ENCODE results near the gene HCAR2.
A peak's percentile ranks its signal among the peaks of the same experiment; 100 is the strongest.
"Not testable (repeated sequence)": the region's sequence is repeated elsewhere in the genome, so short reads cannot be mapped to it uniquely, and the experiment has no call there.

HCAR2 gene

GRCh38 chr12:122716658-122717057 lies 13.5 kb upstream of the HCAR2 start, which contains the start of gene HCAR3:
HCAR3 (minus strand) TSS chr12:122716811; CDS start chr12:122716737, 74 bp downstream.
- DNase-seq (ENCODE audit: low read depth, low spot score), result not testable (repeated sequence)

- DNase-seq (ENCODE audit: low read depth, low spot score), result not testable (repeated sequence)
These were observed 12.1 kb upstream of the HCAR2 start for GRCh38 chr12:122715211-122715610.

GRCh38 chr12:122713491-122714188 lies 10.5 kb upstream of the HCAR2 start:
- not testable (repeated sequence) for DNase-seq (ENCODE audit: low read depth, low spot score)

- not testable (repeated sequence) for DNase-seq (ENCODE audit: low read depth, low spot score)
These were observed 8.1 kb upstream of the HCAR2 start for GRCh38 chr12:122711266-122711665.

DNA sequence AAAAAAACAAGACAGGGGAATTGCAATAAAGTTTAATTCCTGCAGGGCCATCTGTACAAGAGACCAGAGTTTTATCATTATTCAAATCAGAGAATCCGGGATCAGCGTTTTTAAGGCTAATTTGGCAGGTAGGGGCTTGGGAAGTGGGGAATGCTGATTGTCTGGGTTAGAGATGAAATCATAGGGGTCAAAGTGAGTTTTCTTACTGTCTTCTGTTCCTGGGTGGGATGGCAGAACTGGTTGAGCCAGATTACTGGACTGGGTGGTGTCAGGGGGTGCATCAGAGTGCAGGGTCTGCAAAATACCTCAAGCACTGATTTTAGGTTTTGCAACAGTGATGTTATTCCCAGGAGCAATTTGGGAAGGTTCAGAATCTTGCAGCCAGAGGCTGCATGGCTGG lies 7.2 kb upstream of the HCAR2 start:
- DNase-seq (ENCODE audit: low read depth, low spot score), result peak; percentile 84

- DNase-seq (ENCODE audit: low read depth, low spot score), result not testable (repeated sequence)
These were observed 6.1 kb upstream of the HCAR2 start for GRCh38 chr12:122709287-122709686.

DNA sequence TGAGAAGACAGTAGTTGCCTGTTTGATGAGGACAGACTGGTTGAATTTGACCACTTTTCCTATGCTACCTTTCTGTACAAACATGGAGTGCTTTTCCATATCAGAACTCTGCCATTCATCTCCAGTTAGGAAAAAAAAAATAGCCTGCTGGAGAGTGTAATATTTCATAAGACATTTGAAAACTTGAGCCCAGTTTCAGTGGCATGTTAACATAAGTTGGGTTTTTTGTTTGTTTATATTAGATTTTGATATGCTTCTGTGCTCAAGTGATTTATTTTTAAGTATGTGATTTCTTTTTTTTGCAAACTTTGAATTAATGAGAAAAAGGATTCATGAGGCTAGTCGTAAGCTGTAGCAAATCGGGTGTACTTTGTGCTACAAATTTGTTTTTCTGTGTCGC lies 684 bp upstream of the HCAR2 start:
- not testable (repeated sequence) for DNase-seq (ENCODE audit: low read depth, low spot score)

DNA sequence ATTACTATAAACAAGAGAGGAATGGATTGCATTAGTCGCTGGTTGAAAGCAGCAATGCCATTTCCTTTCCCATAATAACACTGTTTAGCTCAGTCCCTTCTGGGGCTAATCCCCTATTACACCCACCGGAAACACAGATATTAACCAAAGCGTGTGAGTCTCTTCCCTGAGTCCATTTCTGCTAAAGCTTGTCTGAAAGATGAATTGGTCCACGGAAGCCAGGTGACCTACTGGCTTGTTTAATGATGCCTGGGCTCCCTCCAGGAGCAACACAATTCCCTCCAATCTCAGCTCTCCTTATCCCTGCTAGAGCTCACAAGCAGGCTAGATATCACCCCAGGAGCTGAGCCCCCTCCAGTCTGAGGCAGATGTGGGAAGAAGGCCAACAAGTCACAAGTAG lies 1.7 kb downstream of the HCAR2 start:
- not testable (repeated sequence) for DNase-seq (ENCODE audit: low read depth, low spot score)

GRCh38 chr12:122700038-122700710 lies 3.0 kb downstream of the HCAR2 start:
- DNase-seq (ENCODE audit: low read depth, low spot score), result not testable (repeated sequence)

GRCh38 chr12:122696922-122697321 lies 6.2 kb downstream of the HCAR2 start:
- peak; percentile 58 for DNase-seq (ENCODE audit: low read depth, low spot score)

DNA sequence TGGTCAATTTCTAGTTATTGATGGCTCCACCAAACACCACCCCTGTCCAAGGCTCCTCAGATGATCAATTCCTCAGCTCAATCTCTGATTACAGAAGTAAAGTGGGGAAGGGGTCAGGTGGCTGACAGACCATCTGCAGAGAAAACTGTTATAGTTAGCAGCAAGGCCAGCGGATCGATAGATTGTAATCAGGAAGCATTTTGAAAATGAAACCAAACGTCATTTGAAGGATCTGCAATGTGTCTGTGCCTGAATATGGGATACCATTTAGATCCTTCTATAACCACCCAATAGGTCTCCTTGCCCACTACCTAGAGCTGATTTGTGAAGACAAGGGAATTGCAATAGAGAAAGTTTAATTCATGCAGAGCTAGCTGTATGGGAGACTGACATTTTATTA lies 11.6 kb downstream of the HCAR2 start:
- no peak for DNase-seq (ENCODE audit: low read depth, low spot score)

GRCh38 chr12:122688291-122688690 lies 14.9 kb downstream of the HCAR2 start:
- no peak for DNase-seq (ENCODE audit: low read depth, low spot score)

DNA sequence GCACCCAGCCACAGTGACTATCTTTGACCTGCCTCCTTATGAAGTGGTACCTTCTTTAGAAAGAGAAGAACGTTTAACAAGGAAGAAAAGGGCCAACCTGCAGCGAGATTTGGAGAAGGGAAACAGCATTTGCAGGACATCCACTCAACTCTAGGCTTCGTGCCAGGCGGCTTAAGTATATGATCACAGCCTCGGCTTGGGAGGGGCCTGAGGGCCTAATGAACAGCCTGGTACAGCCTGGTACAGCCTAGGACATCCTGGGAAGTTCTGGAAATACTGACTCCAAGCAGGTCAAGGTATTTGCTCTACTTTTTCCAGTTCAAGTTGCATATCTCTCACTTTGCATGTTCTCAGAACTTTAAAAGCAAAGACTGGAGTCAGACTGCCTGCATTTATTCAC lies 16.1 kb downstream of the HCAR2 start:
- DNase-seq (ENCODE audit: low read depth, low spot score), result no peak

DNA sequence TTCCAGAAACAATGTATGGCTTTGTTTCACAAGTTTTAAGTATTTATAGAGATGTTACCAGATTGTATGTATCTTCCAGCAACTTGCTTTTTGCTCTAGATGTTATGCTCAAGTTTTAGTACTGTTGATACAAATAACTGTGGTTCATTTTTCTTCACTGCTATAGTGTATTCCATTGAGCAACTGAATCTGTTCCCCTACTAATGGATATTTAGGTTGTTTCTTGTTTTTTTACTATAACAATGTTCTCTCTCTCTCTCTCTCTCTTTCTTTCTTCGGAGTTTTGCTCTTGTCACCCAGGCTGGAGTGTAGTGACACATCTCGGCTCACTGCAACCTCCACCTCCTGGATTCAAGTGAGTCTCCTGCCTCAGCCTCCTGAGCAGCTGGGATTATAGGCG lies 16.6 kb downstream of the HCAR2 start:
- DNase-seq (ENCODE audit: low read depth, low spot score), result no peak

DNA sequence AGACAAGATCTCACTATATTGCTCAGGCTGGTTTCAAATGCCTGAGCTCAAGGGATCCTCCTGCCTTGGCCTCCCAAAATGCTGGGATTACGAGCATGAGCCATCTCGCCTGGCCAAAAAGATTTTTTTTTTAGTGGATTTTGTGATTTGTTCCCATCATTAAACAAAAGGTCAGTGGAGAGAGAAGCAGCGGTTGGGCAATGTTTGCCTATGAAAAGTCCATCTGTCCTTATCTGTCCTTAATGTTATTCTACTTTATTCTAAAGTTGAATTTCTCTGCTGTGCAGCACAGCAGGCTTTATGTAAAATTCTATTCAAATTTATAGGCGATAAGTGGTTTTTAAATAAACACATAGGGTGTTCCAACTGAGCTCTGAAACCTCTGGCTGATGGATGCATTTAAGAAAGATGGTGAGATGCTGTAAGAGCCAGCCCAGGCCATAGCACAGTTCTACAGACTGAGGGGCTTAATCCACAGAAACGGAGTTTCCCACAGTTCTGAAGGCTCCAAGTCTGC lies 18.8 kb downstream of the HCAR2 start:
- DNase-seq (ENCODE audit: low read depth, low spot score), result no peak

DNA sequence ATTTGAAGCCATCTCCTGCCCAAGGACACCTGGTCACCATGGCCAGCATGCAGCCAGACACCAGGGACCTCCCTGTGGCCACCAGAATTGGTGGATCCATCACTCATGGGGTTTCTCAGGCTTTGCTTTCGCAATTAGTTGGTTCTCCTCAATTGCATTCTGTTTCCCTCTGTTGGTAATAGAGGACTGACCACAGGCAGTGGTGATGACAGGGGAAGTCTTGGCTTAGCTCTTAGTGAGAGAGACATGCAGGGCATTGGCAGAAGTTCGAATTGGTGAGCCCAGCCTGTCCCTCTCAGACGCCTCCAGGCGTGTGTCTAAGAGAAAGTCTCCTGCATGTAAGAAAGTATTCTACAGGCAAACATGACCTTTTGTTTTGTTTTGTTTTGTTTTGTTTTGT lies 21.3 kb downstream of the HCAR2 start:
- no peak for DNase-seq (ENCODE audit: low read depth, low spot score)

GRCh38 chr12:122680989-122681388 lies 22.2 kb downstream of the HCAR2 start:
- not testable (repeated sequence) for DNase-seq (ENCODE audit: low read depth, low spot score)

GRCh38 chr12:122676781-122677180 lies 26.4 kb downstream of the HCAR2 start:
- DNase-seq (ENCODE audit: low read depth, low spot score), result not testable (repeated sequence)

GRCh38 chr12:122676015-122676414 lies 27.1 kb downstream of the HCAR2 start:
- DNase-seq (ENCODE audit: low read depth, low spot score), result not testable (repeated sequence)

DNA sequence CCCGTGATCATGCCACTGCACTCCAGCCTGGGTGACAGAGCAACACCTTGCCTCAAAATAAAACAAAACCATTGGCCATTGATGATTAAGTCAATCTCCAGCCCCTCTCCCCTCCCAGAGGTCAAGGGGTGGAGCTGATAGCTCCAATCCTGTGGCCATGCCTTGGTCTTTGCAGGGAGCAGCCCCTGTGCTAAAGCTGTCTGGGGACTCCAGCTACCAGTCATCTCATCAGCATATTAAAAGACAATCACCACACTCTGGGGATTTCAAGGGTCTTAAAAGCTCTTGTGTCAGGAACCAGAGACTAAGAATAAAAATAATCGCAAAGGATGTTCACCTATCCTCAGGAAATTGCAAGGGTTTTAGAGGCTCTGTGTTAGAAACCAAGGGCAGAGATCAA lies 30.6 kb downstream of the HCAR2 start:
- DNase-seq (ENCODE audit: low read depth, low spot score), result peak; percentile 34

DNA sequence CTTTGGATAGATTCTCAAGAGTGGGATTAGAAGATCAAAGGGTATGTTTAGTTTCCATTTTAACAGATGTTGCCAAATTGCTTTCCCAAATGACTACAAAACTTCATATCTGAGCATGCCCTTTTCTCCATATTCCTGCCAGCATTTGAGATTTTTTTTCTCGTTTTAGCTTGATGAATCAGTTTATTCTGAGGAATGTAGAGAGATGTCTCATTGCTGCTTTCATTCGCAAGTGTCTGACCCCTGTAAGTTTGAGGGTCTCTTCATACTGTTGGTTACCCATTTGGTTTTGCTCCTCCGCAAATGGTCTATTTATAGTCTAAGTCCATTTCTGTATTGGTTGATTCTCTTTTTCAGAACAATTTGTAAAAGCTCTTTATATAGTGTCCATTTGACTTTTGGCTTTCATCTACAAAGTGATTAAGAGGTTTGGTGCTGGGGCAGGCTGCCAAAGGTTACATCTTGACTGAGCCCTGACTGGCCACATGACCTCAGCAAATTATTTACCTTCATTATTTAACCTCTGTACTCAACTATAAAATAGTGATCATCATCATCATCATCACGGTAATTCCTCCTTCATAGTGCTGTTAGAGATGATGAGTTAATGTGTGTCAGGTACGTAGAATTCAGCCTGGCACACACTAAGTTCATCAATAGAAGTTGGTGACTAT lies 33.6 kb downstream of the HCAR2 start:
- no peak for DNase-seq (ENCODE audit: low read depth, low spot score)

DNA sequence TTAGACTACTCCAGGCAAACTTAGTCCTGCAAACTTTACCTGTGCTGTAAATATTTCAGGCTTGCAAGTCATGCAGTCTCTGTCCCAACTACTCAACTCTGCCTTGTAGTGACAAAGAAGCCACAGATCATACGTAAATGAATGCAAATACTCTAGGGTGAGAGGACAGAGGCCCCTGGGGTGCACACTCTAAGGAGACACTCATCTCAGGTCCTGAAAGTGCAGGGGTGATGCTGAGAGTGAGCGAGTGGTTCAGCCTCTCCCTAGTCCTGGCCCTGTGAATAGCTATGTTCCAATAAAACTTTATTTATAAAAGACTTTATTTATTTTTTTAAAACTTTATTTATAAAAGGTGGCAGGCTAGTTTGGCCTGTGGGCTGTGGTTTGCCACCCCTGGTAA lies 34.9 kb downstream of the HCAR2 start:
- DNase-seq (ENCODE audit: low read depth, low spot score), result no peak

Measured in ELF-1 (cell line).